Endothelial cell of umbilical vein (primary cell): Measurements from ENCODE around the gene LRCH1. TPM values are rescaled to one million over a fixed set of nuclear protein-coding genes. Genes with fewer than 3 reads are reported as not detected.

Experiments used
- BruUV-seq: library from RNA; stranded (reverse); fragments of 400-500 nt; replicated peaks from 2 replicates; lab custom pipeline; 2021; lab: Mats Ljungman, UMichigan
- CTCF ChIA-PET: fragments of 300-600, 350-600 bp; sonication (Branson Sonifier 250); formaldehyde crosslinking; loops from one replicate; lab custom pipeline; 2021; ENCODE audit warnings: antibody characterized with exemption, inconsistent platforms; lab: Charles Lee
- POLR2A ChIA-PET: fragments of 300-600, 350-600 bp; sonication (Branson Sonifier 250); formaldehyde crosslinking; loops from one replicate; lab custom pipeline; 2021; ENCODE audit warnings: antibody characterized with exemption, inconsistent platforms; lab: Charles Lee
- DNase-seq: peaks from one replicate; pipeline ENCODE4 v3.0.0-alpha.2; 2011; ENCODE audit warnings: low read depth, low spot score
- FAIRE-seq: peaks from 2 replicates; lab custom pipeline; 2011; peaks lifted over from hg19 to GRCh38; lab: Jason Lieb, UNC
- H2AFZ ChIP-seq: 2 replicates; pipeline ENCODE4 v1.6.0; 2012; ENCODE audit warnings: low read depth, low read length, control low read depth, inconsistent platforms
- H3K27ac ChIP-seq: 2 replicates; pipeline ENCODE4 v1.5.1; 2011; ENCODE audit warnings: low read depth, mild to moderate bottlenecking, control low read depth, low read length, moderate library complexity; ENCODE audit not compliant: insufficient read depth
- H3K27me3 ChIP-seq, 2 experiments: 2 replicates each; pipeline versions ENCODE4 v1.6.0 to v1.6.1; 2011; ENCODE audit warnings: low read length in 2 of 2, mixed read lengths in 1 of 2; ENCODE audit not compliant: control insufficient read depth in 2 of 2, insufficient read depth in 2 of 2
- H3K36me3 ChIP-seq, 2 experiments: 2 replicates in 1 of 2; 3 replicates in 1 of 2; pipeline ENCODE4 v1.5.1; 2011; ENCODE audit warnings: low read length in 2 of 2, mild to moderate bottlenecking in 1 of 2, moderate library complexity in 1 of 2; ENCODE audit not compliant: control insufficient read depth in 2 of 2, insufficient read depth in 2 of 2; ENCODE audit errors: extremely low read depth in 1 of 2
- H3K4me1 ChIP-seq: 3 replicates; pipeline ENCODE4 v1.5.1; 2011; ENCODE audit warnings: mild to moderate bottlenecking, low read length; ENCODE audit not compliant: control insufficient read depth, insufficient read depth; ENCODE audit errors: extremely low read depth
- H3K4me2 ChIP-seq: 2 replicates; pipeline ENCODE4 v1.6.1; 2011; ENCODE audit warnings: low read length, control low read depth, mixed read lengths; ENCODE audit not compliant: insufficient read depth
- H3K4me3 ChIP-seq, 3 experiments: fragments of 200-600 bp in 1 of 3; sonication (generic), shearing (Covaris generic) in 1 of 3; replicated peaks in 1 of 3; 2 replicates each; pipeline ENCODE4 v1.5.1; 2011 to 2016; ENCODE audit warnings: control low read depth in 3 of 3, low read length in 3 of 3, mild to moderate bottlenecking in 2 of 3, inconsistent platforms in 1 of 3, low read depth in 1 of 3, moderate library complexity in 1 of 3; ENCODE audit not compliant: insufficient read depth in 1 of 3
- H3K79me2 ChIP-seq: 2 replicates; pipeline ENCODE4 v1.6.0; 2012; ENCODE audit warnings: low read length, inconsistent platforms; ENCODE audit not compliant: control insufficient read depth, insufficient read depth
- H3K9ac ChIP-seq: replicated peaks from 2 replicates; pipeline ENCODE3; 2011; ENCODE audit warnings: low read length, control low read depth; ENCODE audit not compliant: insufficient read depth; ENCODE audit errors: extremely low read depth
- H3K9me1 ChIP-seq: replicated peaks from 3 replicates; pipeline ENCODE4 v1.6.0; 2011; ENCODE audit warnings: mild to moderate bottlenecking, low read length; ENCODE audit not compliant: control insufficient read depth, insufficient read depth; ENCODE audit errors: extremely low read depth
- H3K9me3 ChIP-seq: replicated peaks from 2 replicates; pipeline ENCODE4 v1.5.1; 2012; ENCODE audit warnings: low read length, inconsistent platforms; ENCODE audit not compliant: control insufficient read depth, insufficient read depth
- H4K20me1 ChIP-seq: replicated peaks from 2 replicates; pipeline ENCODE3; 2011; ENCODE audit warnings: mild to moderate bottlenecking, low read length; ENCODE audit not compliant: control insufficient read depth, insufficient read depth; ENCODE audit errors: extremely low read depth
- EZH2 ChIP-seq: IDR thresholded peaks from 2 replicates; pipeline ENCODE4 v1.6.1; 2012; ENCODE audit warnings: borderline replicate concordance, low read depth, mild to moderate bottlenecking, moderate library complexity, low read length, inconsistent platforms; ENCODE audit not compliant: severe bottlenecking
- FOS ChIP-seq: IDR thresholded peaks from 2 replicates; pipeline ENCODE4 v1.6.1; 2011; ENCODE audit warnings: mild to moderate bottlenecking, low read length, moderate library complexity, borderline replicate concordance; ENCODE audit not compliant: insufficient read depth
- GATA2 ChIP-seq: IDR thresholded peaks from 2 replicates; pipeline ENCODE4 v1.7.0; 2011; ENCODE audit warnings: low read depth, mild to moderate bottlenecking, moderate library complexity, mixed read lengths, low read length; ENCODE audit not compliant: insufficient read length, insufficient read depth
- JUN ChIP-seq: IDR thresholded peaks from 2 replicates; pipeline ENCODE4 v1.6.1; 2011; ENCODE audit warnings: borderline replicate concordance, low read depth; ENCODE audit not compliant: insufficient read length, insufficient read depth
- MYC ChIP-seq: IDR thresholded peaks from one replicate; pipeline ENCODE4 v1.6.1; 2011; ENCODE audit warnings: mild to moderate bottlenecking, low read depth, low read length
- POLR2A ChIP-seq: IDR thresholded peaks from 2 replicates; pipeline ENCODE4 v1.6.1; 2012; ENCODE audit warnings: low read depth, mild to moderate bottlenecking, control low read depth, low read length
- POLR2AphosphoS5 ChIP-seq: IDR thresholded peaks from 2 replicates; pipeline ENCODE4 v1.6.1; 2012; ENCODE audit warnings: low read depth, mild to moderate bottlenecking, control low read depth, low read length, moderate library complexity; ENCODE audit not compliant: insufficient read depth
- dilution Hi-C: fragments of 300-500 bp; cut with MboI; formaldehyde crosslinking; loops from one replicate; pipeline ENCODE4 v1.15.0; 2019; ENCODE audit warnings: low sequenced_read_pairs; ENCODE audit not compliant: extremely low pct_ligation_motif_present
- intact Hi-C: fragments of 100-400 bp; cut with micrococcal nuclease; formaldehyde crosslinking; loops from one replicate; pipeline ENCODE4 v1.10.0; 2022
- polyA plus RNA-seq, 4 experiments: library from polyadenylated mRNA; depleted of rRNA in 3 of 4; stranded (reverse) in 3 of 4; unstranded in 1 of 4; fragments of >200 nt; gene quantifications; 2 replicates each; pipeline versions ENCODE4 v1.2.1 to v1.2.3, GENCODE V29; 2011 to 2012; ENCODE audit warnings: missing spikeins in 1 of 4
- total RNA-seq: library from RNA; stranded (reverse); gene quantifications from 2 replicates; pipeline ENCODE4 v1.2.3, GENCODE V29; 2021
- TF ChIP-seq, protein P1 (sequence below), 2 donors: IDR thresholded peaks; 1 replicate in 1 of 2; 2 replicates in 1 of 2; pipeline ENCODE4 v1.5.1; 2011; ENCODE audit warnings: low read length in 2 of 2, mild to moderate bottlenecking in 2 of 2, moderate library complexity in 2 of 2, control low read depth in 1 of 2, inconsistent platforms in 1 of 2, low read depth in 1 of 2; ENCODE audit not compliant: insufficient read depth in 1 of 2; ENCODE audit errors: extremely low read depth in 1 of 2
- TF ChIP-seq, protein P2 (sequence below): IDR thresholded peaks from 2 replicates; pipeline ENCODE4 v1.6.1; 2011; ENCODE audit not compliant: insufficient read depth, insufficient read length

LRCH1 gene
- total and polyA plus RNA-seq, 2 donors (not counting 3 experiments of a cell fraction or from before 2014, with no cell fraction given), result 5.4 to 16.5 TPM

DNA sequence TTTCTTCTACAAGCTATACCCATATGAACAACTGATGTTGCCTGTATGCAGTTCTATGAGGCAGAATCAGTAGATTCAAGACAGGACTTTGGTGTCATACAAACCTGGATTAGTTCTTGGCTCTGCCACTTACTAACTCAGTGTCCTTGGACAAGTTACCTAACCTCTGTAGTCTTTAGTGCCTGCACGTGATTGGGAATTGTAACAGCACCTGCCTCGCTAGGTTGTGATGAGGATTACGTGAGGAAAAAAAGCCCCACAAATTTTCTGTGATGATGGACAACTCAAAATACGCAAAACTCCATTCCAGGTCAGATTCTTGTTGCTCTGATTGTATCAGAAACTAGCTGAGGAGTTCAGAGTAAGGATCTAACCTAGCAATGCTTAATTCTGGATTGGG, 89.3 kb downstream of the LRCH1 start:
- no peak overlapping the region for H3K27ac ChIP-seq
- H3K36me3 ChIP-seq, result no peaks in the 10 kb centered on the region
- no peaks in the 10 kb centered on the region for H3K9me3 ChIP-seq
- peaks cover 19% of the 10 kb centered on the region for H3K79me2 ChIP-seq
- H3K4me3 ChIP-seq, result no peak overlapping the region
- no peak for DNase-seq
- peak overlapping the region; percentile 61 for H3K4me2 ChIP-seq
- ChIA-PET CTCF (interaction anchor here (0.7 to 1.9 kb wide), 8 partner anchors 9 to 90 kb away, joined by 3 to 5 read pairs (median 3); partner anchors contain the start of gene LRCH1), POLR2A (no interaction called here)
- dilution Hi-C loops (no loop called here), intact Hi-C loops (no loop called here)
- TF ChIP-seq, protein P1, sequence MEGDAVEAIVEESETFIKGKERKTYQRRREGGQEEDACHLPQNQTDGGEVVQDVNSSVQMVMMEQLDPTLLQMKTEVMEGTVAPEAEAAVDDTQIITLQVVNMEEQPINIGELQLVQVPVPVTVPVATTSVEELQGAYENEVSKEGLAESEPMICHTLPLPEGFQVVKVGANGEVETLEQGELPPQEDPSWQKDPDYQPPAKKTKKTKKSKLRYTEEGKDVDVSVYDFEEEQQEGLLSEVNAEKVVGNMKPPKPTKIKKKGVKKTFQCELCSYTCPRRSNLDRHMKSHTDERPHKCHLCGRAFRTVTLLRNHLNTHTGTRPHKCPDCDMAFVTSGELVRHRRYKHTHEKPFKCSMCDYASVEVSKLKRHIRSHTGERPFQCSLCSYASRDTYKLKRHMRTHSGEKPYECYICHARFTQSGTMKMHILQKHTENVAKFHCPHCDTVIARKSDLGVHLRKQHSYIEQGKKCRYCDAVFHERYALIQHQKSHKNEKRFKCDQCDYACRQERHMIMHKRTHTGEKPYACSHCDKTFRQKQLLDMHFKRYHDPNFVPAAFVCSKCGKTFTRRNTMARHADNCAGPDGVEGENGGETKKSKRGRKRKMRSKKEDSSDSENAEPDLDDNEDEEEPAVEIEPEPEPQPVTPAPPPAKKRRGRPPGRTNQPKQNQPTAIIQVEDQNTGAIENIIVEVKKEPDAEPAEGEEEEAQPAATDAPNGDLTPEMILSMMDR (IDR thresholded peaks at IDR 0.05; ENCODE audit: extremely low read depth in 1 of 2, insufficient read depth in 1 of 2, low read depth in 1 of 2, low read length in 2 of 2), result no peak
- TF ChIP-seq, protein P2, sequence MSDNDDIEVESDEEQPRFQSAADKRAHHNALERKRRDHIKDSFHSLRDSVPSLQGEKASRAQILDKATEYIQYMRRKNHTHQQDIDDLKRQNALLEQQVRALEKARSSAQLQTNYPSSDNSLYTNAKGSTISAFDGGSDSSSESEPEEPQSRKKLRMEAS, result no peak
- no peak for TF ChIP-seq POLR2AphosphoS5
- TF ChIP-seq JUN, result no peak
- TF ChIP-seq GATA2, result no peak
- TF ChIP-seq POLR2A, result no peak
- no peak for TF ChIP-seq EZH2
- no peak for TF ChIP-seq FOS
- no peak for TF ChIP-seq MYC
- peaks cover 22% of the 10 kb centered on the region for H3K4me1 ChIP-seq
- peaks cover 2% of the 10 kb centered on the region for H4K20me1 ChIP-seq
- FAIRE-seq, result no peak
- no peaks in the 10 kb centered on the region for H3K27me3 ChIP-seq
- no peak overlapping the region for H2AFZ ChIP-seq
- no peaks in the 10 kb centered on the region for H3K9me1 ChIP-seq
- no peak overlapping the region for H3K9ac ChIP-seq
- no TSS peak for BruUV-seq
